GM12801 (cell line): ENCODE results near the gene INAFM2.

ENCODE experiments used
- CTCF ChIP-seq: IDR thresholded peaks from one replicate; pipeline ENCODE4 v1.5.1; 2011; ENCODE audit warnings: control low read depth; ENCODE audit not compliant: insufficient read length; ENCODE audit errors: extremely low read depth

INAFM2 gene

GRCh38 chr15:40295877-40296560 lies 27.5 kb upstream of the INAFM2 start:
- no peak for TF ChIP-seq CTCF

- TF ChIP-seq CTCF: no peak
Observed at GRCh38 chr15:40296561-40297230, 26.8 kb upstream of the INAFM2 start.

DNA sequence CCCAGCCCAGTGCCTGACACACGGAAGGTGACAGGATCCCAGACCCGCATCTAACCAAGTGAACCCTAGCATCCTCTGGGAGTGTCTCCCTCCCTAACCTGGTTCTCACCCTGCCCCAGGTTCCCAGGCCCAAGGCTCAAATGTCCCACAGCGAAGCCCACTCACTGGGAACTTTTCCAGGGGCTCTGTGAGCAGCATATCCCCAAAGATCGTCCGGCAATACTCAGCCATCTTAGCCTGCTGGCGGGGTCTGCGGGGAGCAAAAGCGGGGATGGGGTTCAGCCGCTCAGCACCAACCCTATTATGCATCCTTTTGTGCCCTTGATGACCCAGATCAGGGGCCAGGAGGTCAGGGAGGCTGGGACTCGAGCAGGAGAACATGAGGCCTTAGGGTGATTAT lies 26.1 kb upstream of the INAFM2 start:
- no peak for TF ChIP-seq CTCF

DNA sequence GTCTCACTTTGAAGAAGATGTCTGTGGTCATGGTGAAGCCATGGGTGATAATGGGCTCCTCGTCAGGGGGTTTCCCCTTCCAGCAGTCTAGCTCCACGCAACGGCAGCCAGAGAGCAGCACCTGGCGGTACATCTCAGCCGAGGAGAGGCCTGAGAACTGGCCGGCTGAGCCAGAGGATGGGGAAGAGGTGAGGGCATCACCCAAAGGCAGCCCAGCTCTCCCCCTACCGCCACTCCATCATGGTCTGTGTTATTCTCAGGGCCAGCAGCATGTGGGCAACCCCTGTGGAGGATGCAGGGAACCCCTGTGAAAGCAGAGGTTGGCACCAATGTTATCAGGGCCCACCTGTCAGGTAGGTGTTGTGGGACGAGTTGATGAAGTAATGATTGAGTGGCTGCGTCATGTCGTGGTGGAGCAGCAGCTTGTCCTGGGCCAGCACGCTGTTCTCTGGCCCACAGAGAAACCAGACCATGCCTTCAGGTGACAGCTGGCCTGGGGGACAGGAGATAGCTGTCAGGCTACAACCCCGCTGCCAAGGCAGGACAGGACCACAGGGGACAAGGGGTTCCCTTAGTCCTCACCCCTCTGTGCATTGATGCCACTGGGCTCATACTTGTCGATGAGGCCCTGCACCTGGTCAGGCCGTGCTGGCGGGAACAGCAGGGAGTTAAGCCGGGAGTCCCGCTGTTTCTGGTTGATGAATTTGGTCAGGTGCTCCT lies 25.1 kb upstream of the INAFM2 start:
- TF ChIP-seq CTCF: no peak

DNA sequence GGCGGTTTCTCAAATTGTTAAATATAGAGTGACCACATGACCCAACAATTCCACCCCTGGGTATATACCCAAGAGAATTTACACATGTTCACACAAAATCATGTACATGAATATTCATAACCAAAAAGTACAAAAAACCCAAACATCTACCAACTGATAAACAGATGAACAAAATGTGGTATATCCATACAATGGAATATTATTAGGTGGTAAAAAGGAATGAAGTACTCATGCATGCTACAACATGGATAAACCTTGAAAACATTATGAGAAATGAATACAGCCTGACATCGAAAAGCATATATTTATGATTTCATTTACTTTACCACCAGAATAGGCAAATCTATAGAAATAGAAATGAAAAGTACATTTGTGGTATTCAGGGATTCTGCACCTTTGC lies 23.1 kb upstream of the INAFM2 start:
- no peak for TF ChIP-seq CTCF

- TF ChIP-seq CTCF: no peak
Observed at GRCh38 chr15:40300771-40301170, 22.7 kb upstream of the INAFM2 start.

DNA sequence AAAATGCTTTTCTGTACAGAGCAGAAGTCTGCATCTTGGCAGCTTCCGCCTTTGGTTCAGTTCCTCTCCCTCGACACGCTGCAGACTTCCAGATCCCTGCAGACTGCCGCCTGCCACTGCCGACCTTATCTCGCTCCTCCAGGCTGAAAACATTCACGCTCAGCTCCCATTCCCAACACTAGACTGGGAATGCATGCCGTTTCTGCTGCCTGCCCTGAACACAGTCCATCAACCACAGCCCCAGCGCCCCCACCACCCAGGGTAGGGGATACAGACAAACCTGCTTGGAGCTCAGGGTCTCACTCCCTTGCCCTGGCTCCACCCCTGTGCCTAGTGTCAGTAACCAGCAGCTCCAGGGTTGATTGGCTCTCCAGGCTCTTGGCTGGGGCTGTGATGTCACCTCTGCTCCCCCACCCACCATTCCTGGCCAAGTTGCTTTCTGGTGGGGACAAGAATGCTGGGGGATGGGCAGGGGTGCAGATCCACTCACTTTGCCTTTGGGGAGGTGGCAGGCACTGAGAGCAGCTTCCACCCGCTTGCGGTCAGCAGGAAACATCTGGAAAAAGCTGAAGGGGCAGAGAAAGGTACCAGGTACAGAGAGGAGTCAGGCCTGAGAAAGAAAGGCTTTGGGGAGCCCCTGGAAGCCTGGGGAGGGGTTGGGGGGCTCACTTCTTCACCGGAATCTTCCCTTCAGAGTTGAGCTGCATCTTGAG lies 21.9 kb upstream of the INAFM2 start:
- TF ChIP-seq CTCF: no peak
